Heart left ventricle (tissue), 16 donors: Measurements from ENCODE around the gene AKAP7. TPM values are rescaled to one million over a fixed set of nuclear protein-coding genes. Genes with fewer than 3 reads are reported as not detected.
"Not testable (repeated sequence)": the region's sequence is repeated elsewhere in the genome, so short reads cannot be mapped to it uniquely, and the experiment has no call there.

Experiments
- ATAC-seq, 4 donors: fragments of 200-7000 bp; cut with Tn5 transposase; one replicate each; pipeline ENCODE4 v1.9.1; 2020 to 2022; ENCODE audit warnings: moderate library complexity in 4 of 4, mild to moderate bottlenecking in 3 of 4, moderate number of reproducible peaks in 1 of 4
- DNase-seq, 5 donors: peaks; one replicate each; pipeline ENCODE4 v3.0.0-alpha.2; 2020
- H3K27ac ChIP-seq, 12 donors: fragments of 200-600 bp; sonication (generic) in 4 of 12; one replicate each; pipeline versions ENCODE4 v1.5.0 to v1.8.0; 2016 to 2022; ENCODE audit warnings: mild to moderate bottlenecking in 2 of 12
- H3K27me3 ChIP-seq, 9 donors: fragments of 200-600 bp; sonication (generic) in 2 of 9; one replicate each; pipeline versions ENCODE4 v1.5.1 to v1.8.0; 2016 to 2022; ENCODE audit warnings: mild to moderate bottlenecking in 3 of 9
- H3K36me3 ChIP-seq, 9 donors: fragments of 200-600 bp; sonication (generic) in 2 of 9; one replicate each; pipeline versions ENCODE4 v1.5.0 to v1.8.0; 2018 to 2022; ENCODE audit warnings: mild to moderate bottlenecking in 2 of 9
- H3K4me1 ChIP-seq, 12 donors: fragments of 200-600 bp; sonication (generic) in 4 of 12; one replicate each; pipeline versions ENCODE4 v1.5.0 to v1.8.0; 2016 to 2022; ENCODE audit warnings: mild to moderate bottlenecking in 3 of 12
- H3K4me3 ChIP-seq, 12 donors: fragments of 200-600 bp; sonication (generic) in 4 of 12; one replicate each; pipeline versions ENCODE4 v1.5.0 to v1.8.0; 2017 to 2022; ENCODE audit warnings: mild to moderate bottlenecking in 9 of 12, moderate library complexity in 4 of 12
- H3K9me3 ChIP-seq, 12 donors: fragments of 200-600 bp; sonication (generic) in 4 of 12; one replicate each; pipeline versions ENCODE4 v1.5.0 to v1.8.0; 2016 to 2022; ENCODE audit warnings: mild to moderate bottlenecking in 1 of 12
- POLR2A ChIP-seq, 2 donors: fragments of 450-650 bp; IDR thresholded peaks; one replicate each; pipeline ENCODE4 v1.6.1; 2017; ENCODE audit warnings: antibody characterized with exemption in 2 of 2, mild to moderate bottlenecking in 2 of 2, moderate library complexity in 2 of 2
- WGBS, 4 donors: extraction: QIAGEN DNeasy Blood & Tissue Kit in 2 of 4; methylation state at CpG; one replicate each; pipeline versions ENCODE4 v1.1.5 to v1.1.7; 2013 to 2018; 5-methylcytosine and 5-hydroxymethylcytosine counted together
- intact Hi-C, 10 donors: fragments of 100-400 bp; cut with DNase I; formaldehyde crosslinking; loops; one replicate each; pipeline versions ENCODE4 v1.11.1 to v1.14.2; 2022
- polyA plus RNA-seq, 2 donors: library from polyadenylated mRNA; stranded (reverse); fragments of 200-250 nt; gene quantifications; one replicate each; pipeline ENCODE4 v1.2.3, GENCODE V29; 2013
- total RNA-seq, 9 donors: library from RNA; depleted of rRNA in 2 of 9; stranded (reverse); fragments of >200 nt in 2 of 9; fragmentation: NEBNext Ultra II Directional in 3 of 9; extraction: Animal tissue kit (Norgen Biotek cat#: 25700) in 3 of 9; gene quantifications; one replicate each; pipeline versions ENCODE4 v1.1.0 to v1.2.4, GENCODE V29; 2016 to 2023
- TF ChIP-seq, protein P1 (sequence below), 12 donors: fragments of 200-600 bp; sonication (generic) in 4 of 12; IDR thresholded peaks; one replicate each; pipeline versions ENCODE4 v1.5.0 to v1.8.0; 2018 to 2022; ENCODE audit warnings: antibody characterized with exemption in 12 of 12, mild to moderate bottlenecking in 5 of 12
- donor health status: ischemic (EF 13 %, LVEDD 7.1; RV severe dilation, severe dysfunction).
- donor health status: healthy with polysubstance abuse.
- donor health status: DM: no; HTN: yes; CAD: no.
- donor health status: DM: no; HTN: no; CAD: no.
- donor health status: ischemic (EF 25% LVEDD 6.9; RV normal size, moderate dysfunction).
- donor health status: ischemic (EF 25% LVEDD 5.7; RV mildly dilated, moderate dysfunction).
- donor health status: healthy.
- donor health status: DM: yes; HTN: yes; CAD: no.
- donor health status: ischemic (EF 35%, LVEDD 5.7; RV mildly dilated, moderate dysfunction).
- donor health status: nonischemic (EF 11% LVEDD 7.7; RV severe dilation, severe dysfunction).
- donor health status: DM: yes; HTN: yes; CAD: no.
- donor health status: PGD.
- donor health status: ischemic (EF 29% LVEDD 5.4; RV normal size, mild dysfunction).
- donor health status: nonischemic (EF 23%, LVEDD 6.1; RV moderate dilation, normal function).

AKAP7 gene
- total and polyA plus RNA-seq, 11 donors, result 2.3 to 13.5 (median 8.7) TPM

DNA sequence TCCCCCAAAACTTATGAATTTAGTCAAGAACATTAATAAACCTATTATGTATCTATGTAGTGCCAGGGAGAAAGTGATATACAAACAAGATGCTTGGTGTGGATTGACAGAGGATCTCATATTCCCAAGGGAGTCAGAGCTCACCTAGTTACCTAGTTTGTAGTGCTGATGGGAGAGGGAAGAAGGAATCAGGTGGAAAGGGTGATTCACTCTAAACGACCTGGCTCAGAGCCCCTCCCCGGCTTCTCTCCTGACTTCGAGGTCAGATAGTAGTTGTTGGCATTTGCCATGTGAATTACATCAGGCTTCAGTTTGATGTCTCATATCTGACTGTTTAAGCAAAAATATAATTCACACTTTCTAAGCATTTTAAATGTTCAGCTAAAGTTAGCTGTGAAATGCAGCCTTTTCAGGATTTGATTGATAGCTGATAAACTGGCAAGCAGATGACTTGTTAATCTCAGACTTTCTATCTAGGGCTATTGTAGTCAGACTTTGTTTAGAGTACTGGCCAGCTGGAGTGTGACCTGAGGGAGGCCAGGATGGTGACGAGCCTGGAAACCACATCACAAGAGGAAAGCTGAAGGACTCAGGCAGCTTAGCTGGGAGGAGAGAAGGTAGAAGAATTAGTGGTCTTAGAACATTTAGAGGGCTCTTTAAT lies 123.7 kb downstream of the AKAP7 start:
- no peaks in the 10 kb centered on the region for H3K27me3 ChIP-seq
- TF ChIP-seq, protein P1, sequence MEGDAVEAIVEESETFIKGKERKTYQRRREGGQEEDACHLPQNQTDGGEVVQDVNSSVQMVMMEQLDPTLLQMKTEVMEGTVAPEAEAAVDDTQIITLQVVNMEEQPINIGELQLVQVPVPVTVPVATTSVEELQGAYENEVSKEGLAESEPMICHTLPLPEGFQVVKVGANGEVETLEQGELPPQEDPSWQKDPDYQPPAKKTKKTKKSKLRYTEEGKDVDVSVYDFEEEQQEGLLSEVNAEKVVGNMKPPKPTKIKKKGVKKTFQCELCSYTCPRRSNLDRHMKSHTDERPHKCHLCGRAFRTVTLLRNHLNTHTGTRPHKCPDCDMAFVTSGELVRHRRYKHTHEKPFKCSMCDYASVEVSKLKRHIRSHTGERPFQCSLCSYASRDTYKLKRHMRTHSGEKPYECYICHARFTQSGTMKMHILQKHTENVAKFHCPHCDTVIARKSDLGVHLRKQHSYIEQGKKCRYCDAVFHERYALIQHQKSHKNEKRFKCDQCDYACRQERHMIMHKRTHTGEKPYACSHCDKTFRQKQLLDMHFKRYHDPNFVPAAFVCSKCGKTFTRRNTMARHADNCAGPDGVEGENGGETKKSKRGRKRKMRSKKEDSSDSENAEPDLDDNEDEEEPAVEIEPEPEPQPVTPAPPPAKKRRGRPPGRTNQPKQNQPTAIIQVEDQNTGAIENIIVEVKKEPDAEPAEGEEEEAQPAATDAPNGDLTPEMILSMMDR (IDR thresholded peaks at IDR 0.05), result no peak
- TF ChIP-seq POLR2A (IDR thresholded peaks at IDR 0.05), result no peak
- DNase-seq (no peak), ATAC-seq (peak in 2 of 4 donors; percentile 46 to 50)
- H3K27ac ChIP-seq, result no peak overlapping the region
- H3K4me1 ChIP-seq, result no peaks in the 10 kb centered on the region
- intact Hi-C loops, result no loop called here
- 35 to 42% (median 38%) methylated on average over 4 of the region's 4 CpGs for WGBS, 4 donors
- H3K4me3 ChIP-seq, result no peak overlapping the region
- peaks cover 0 to 9% (median 0%) of the 10 kb centered on the region in 12 donors for H3K9me3 ChIP-seq
- no peaks in the 10 kb centered on the region for H3K36me3 ChIP-seq

- WGBS, 4 donors, result 86 to 99% (median 97%) methylated on average over 6 of the region's 6 CpGs
- H3K4me3 ChIP-seq, H3K27me3 ChIP-seq, H3K36me3 ChIP-seq, intact Hi-C loops, H3K27ac ChIP-seq, DNase-seq, H3K9me3 ChIP-seq, ATAC-seq, H3K4me1 ChIP-seq: not testable (repeated sequence)
These were observed 125.7 kb downstream of the AKAP7 start for GRCh38 chr6:131260960-131261359.

GRCh38 chr6:131262060-131262459 lies 126.8 kb downstream of the AKAP7 start:
- Histone ChIP-seq H3K9me3 (peaks cover 0 to 9% (median 0%) of the 10 kb centered on the region in 12 donors), H3K36me3 (no peaks in the 10 kb centered on the region), H3K27ac (no peak overlapping the region), H3K4me1 (no peaks in the 10 kb centered on the region), H3K27me3 (no peaks in the 10 kb centered on the region), H3K4me3 (no peak overlapping the region)
- TF ChIP-seq POLR2A (IDR thresholded peaks at IDR 0.05), result no peak
- TF ChIP-seq, protein P1 (IDR thresholded peaks at IDR 0.05), result no peak
- 92 to 98% (median 95%) methylated on average over 3 of the region's 3 CpGs for WGBS, 4 donors
- DNase-seq, result no peak
- intact Hi-C loops, result no loop called here
- no peak for ATAC-seq

GRCh38 chr6:131265939-131266338 lies 130.7 kb downstream of the AKAP7 start:
- Histone ChIP-seq H3K27me3 (no peaks in the 10 kb centered on the region), H3K9me3 (peaks cover 0 to 10% (median 0%) of the 10 kb centered on the region in 12 donors), H3K4me1 (no peaks in the 10 kb centered on the region), H3K36me3 (no peaks in the 10 kb centered on the region), H3K4me3 (no peak overlapping the region), H3K27ac (no peak overlapping the region)
- TF ChIP-seq, protein P1 (IDR thresholded peaks at IDR 0.05), result no peak
- TF ChIP-seq POLR2A (IDR thresholded peaks at IDR 0.05), result no peak
- WGBS, 4 donors, result 79 to 89% (median 84%) methylated on average over 4 of the region's 4 CpGs
- ATAC-seq (no peak), DNase-seq (no peak)
- intact Hi-C loops, result no loop called here

DNA sequence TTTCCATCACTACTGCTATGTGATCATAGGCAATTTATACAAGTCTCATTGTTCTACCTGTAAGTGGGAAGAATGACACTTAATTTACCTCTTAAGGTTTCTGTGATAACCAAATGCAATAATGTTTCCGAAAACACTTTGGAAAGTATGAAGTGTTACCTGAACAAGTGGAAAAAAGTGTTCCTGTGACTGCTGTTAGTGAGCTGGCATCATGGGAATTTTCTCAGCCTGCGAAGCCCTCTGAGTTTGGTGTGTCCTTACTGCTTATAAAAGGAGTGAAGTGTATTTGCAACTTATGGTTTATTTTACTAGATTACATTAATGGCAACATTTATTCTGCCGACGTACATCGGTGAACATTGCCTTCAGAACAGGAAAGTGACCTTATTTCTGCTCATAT lies 133.0 kb downstream of the AKAP7 start:
- 94 to 98% (median 97%) methylated on average over 5 of the region's 5 CpGs for WGBS, 4 donors
- TF ChIP-seq, protein P1 (IDR thresholded peaks at IDR 0.05), result no peak
- no peak for TF ChIP-seq POLR2A (IDR thresholded peaks at IDR 0.05)
- ATAC-seq (no peak), DNase-seq (no peak)
- intact Hi-C loops, result no loop called here
- no peaks in the 10 kb centered on the region for H3K4me1 ChIP-seq
- no peak overlapping the region for H3K27ac ChIP-seq
- H3K4me3 ChIP-seq, result no peak overlapping the region
- H3K27me3 ChIP-seq, result no peaks in the 10 kb centered on the region
- H3K36me3 ChIP-seq, result no peaks in the 10 kb centered on the region
- H3K9me3 ChIP-seq, result peaks cover 0 to 15% (median 0%) of the 10 kb centered on the region in 12 donors
